Uterus (tissue), 2 donors: ENCODE results near the gene RIPOR2.

Experiments
- CTCF ChIP-seq, 4 experiments: fragments of 200-600 bp in 2 of 4; fragments of 450-650 bp in 2 of 4; sonication (generic) in 2 of 4; IDR thresholded peaks; one replicate each; pipeline ENCODE4 v1.5.1; 2016 to 2019; ENCODE audit warnings: antibody characterized with exemption in 4 of 4, mild to moderate bottlenecking in 2 of 4, moderate library complexity in 1 of 4
- POLR2A ChIP-seq, 2 donors: fragments of 450-650 bp; IDR thresholded peaks; one replicate each; pipeline ENCODE4 v1.6.1; 2016; ENCODE audit warnings: antibody characterized with exemption in 2 of 2, mild to moderate bottlenecking in 1 of 2, moderate library complexity in 1 of 2

DNA sequence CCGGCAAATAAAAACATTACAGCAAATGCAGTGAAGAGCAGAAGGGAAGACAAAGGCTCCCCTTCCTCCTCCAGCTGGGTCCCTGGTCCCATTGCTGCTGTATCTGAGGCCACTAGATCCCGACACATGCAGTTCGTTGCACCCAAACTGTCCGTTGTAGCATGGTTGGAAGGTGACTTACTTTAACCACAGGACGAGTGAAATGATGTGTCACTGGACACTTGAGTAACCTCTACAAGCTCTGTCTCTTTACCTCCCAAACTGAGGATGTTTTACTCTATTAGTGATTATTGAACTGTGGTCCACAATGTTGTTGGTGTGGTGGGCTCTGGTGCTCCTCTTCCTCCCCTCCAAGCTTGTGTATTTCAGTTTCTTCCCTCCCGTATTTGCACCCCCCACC, 90.9 kb downstream of the RIPOR2 start:
- TF ChIP-seq CTCF (IDR thresholded peaks at IDR 0.05) (no peak), POLR2A (IDR thresholded peaks at IDR 0.05) (no peak)
